Measurements from ENCODE around the gene DHX32. TPM values are rescaled to one million over a fixed set of nuclear protein-coding genes. Genes with fewer than 3 reads are reported as not detected.

The DHX32 gene
- total and polyA plus RNA-seq, 2 donors (not counting 3 experiments of a cell fraction or from before 2014, with no cell fraction given) = 17.1 to 29.6 TPM

DNA sequence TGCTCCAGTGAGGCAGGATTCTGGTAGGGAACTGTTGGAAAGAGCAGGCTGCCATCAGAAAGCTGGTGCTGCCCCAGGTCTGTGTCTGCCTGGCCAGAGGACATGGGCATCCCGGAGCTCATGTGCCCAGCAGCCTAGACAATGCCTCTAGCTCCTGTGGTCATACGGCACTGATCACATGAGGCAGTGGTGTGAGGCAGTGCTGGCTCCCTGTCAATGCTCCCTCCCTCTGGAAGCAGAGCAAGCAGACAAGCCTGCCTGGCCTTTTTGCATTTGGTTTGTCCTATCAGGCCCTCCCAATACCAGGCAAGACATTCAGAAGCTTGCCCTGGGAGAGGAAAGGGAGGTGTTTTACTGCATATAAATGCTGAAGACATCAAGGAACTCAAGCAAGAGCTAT lies 86.0 kb downstream of the DHX32 start:
- H2AFZ ChIP-seq (ENCODE audit: low read depth, low read length) = no peak overlapping the region
- H3K4me1 ChIP-seq (ENCODE audit: control insufficient read depth, extremely low read depth, insufficient read depth, low read length) = no peaks in the 10 kb centered on the region
- H3K4me2 ChIP-seq (ENCODE audit: insufficient read depth, low read length) = no peak overlapping the region
- H3K36me3 ChIP-seq (ENCODE audit: control insufficient read depth in 2 of 2, extremely low read depth in 1 of 2, insufficient read depth in 2 of 2, low read length in 2 of 2) = peaks cover 2 to 26% of the 10 kb centered on the region in 2 experiments
- H3K4me3 ChIP-seq (replicated peaks in 1 of 3; ENCODE audit: insufficient read depth in 1 of 3, low read depth in 1 of 3, low read length in 3 of 3) = no peak overlapping the region
- dilution Hi-C loops (cut with MboI; ENCODE audit: extremely low pct_ligation_motif_present, low sequenced_read_pairs) = no loop called here
- no peak overlapping the region for H3K27ac ChIP-seq (ENCODE audit: insufficient read depth, low read depth, low read length)
- H3K79me2 ChIP-seq (ENCODE audit: control insufficient read depth, insufficient read depth, low read length) = no peaks in the 10 kb centered on the region
- DNase-seq (ENCODE audit: low read depth, low spot score) (no peak), FAIRE-seq (no peak)
- ChIA-PET CTCF (no interaction called here), POLR2A (no interaction called here)
- no peaks in the 10 kb centered on the region for H3K27me3 ChIP-seq (ENCODE audit: control insufficient read depth in 2 of 2, insufficient read depth in 2 of 2, low read length in 2 of 2)
- H3K9me1 ChIP-seq (replicated peaks; ENCODE audit: control insufficient read depth, extremely low read depth, insufficient read depth, low read length) = no peaks in the 10 kb centered on the region
- TF ChIP-seq, protein P1, sequence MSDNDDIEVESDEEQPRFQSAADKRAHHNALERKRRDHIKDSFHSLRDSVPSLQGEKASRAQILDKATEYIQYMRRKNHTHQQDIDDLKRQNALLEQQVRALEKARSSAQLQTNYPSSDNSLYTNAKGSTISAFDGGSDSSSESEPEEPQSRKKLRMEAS (IDR thresholded peaks at IDR 0.05; ENCODE audit: insufficient read depth, insufficient read length) = no peak
- TF ChIP-seq FOS (IDR thresholded peaks at IDR 0.05; ENCODE audit: borderline replicate concordance, insufficient read depth, low read length) = no peak
- TF ChIP-seq, protein P2, sequence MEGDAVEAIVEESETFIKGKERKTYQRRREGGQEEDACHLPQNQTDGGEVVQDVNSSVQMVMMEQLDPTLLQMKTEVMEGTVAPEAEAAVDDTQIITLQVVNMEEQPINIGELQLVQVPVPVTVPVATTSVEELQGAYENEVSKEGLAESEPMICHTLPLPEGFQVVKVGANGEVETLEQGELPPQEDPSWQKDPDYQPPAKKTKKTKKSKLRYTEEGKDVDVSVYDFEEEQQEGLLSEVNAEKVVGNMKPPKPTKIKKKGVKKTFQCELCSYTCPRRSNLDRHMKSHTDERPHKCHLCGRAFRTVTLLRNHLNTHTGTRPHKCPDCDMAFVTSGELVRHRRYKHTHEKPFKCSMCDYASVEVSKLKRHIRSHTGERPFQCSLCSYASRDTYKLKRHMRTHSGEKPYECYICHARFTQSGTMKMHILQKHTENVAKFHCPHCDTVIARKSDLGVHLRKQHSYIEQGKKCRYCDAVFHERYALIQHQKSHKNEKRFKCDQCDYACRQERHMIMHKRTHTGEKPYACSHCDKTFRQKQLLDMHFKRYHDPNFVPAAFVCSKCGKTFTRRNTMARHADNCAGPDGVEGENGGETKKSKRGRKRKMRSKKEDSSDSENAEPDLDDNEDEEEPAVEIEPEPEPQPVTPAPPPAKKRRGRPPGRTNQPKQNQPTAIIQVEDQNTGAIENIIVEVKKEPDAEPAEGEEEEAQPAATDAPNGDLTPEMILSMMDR (IDR thresholded peaks at IDR 0.05; ENCODE audit: extremely low read depth in 1 of 2, insufficient read depth in 1 of 2, low read depth in 1 of 2, low read length in 2 of 2) = no peak
- BruUV-seq (replicated peaks) = no TSS peak
- intact Hi-C loops (cut with micrococcal nuclease) = no loop called here
- H3K9ac ChIP-seq (replicated peaks; ENCODE audit: extremely low read depth, insufficient read depth, low read length) = no peak overlapping the region
- H4K20me1 ChIP-seq (replicated peaks; ENCODE audit: control insufficient read depth, extremely low read depth, insufficient read depth, low read length) = no peaks in the 10 kb centered on the region
- H3K9me3 ChIP-seq (replicated peaks; ENCODE audit: control insufficient read depth, insufficient read depth, low read length) = no peaks in the 10 kb centered on the region

DNA sequence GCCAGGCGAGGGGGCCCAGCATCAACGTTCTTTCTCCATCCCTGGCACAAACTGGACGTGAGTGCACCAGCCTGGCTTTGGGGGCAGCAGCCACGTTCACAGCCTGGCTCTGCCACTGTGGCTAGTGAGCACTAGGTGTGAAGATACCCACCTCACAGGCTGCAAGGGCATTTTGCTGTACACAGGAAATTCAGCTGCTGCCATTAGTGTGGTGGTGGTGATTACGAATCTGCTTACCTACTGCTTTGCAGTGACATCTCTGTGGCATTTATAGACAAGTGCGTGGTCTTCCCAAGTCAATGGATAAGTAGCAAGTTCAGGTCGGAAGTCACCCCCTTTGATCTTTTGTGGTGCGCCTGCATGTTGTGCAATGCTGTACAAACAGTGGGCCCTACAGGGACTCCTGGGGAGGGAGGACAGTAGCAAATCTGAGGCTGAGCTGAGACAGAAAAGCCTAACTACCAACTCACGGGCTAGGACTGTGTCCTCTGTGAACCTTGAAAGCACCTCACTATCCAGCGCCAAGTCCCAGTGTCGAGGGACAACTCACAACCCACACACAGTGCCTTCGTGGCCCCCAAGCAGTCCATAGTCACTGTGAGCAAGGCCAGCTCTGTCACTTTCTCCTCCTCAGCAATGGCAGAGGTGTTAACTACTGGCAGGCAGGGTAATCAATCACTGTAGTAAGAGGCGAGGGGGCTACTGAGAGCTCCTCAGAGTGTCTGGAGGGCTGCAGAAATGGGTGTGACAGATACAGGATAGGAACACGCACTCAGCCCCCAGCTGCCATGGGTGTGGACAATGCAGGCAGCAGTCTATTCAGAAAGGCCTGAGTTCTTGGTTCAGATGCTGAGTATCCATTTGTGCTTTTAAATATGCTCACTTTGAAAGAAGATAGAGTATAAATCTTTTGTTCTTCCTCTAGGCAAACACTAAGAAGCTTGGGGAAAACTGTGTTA lies 88.5 kb downstream of the DHX32 start:
- H3K9me1 ChIP-seq (replicated peaks; ENCODE audit: control insufficient read depth, extremely low read depth, insufficient read depth, low read length) = no peaks in the 10 kb centered on the region
- H3K4me2 ChIP-seq (ENCODE audit: insufficient read depth, low read length) = no peak overlapping the region
- no TSS peak for BruUV-seq (replicated peaks)
- DNase-seq (ENCODE audit: low read depth, low spot score) (no peak), FAIRE-seq (no peak)
- H4K20me1 ChIP-seq (replicated peaks; ENCODE audit: control insufficient read depth, extremely low read depth, insufficient read depth, low read length) = no peaks in the 10 kb centered on the region
- H3K27me3 ChIP-seq (ENCODE audit: control insufficient read depth in 2 of 2, insufficient read depth in 2 of 2, low read length in 2 of 2) = no peaks in the 10 kb centered on the region
- H3K27ac ChIP-seq (ENCODE audit: insufficient read depth, low read depth, low read length) = no peak overlapping the region
- no peaks in the 10 kb centered on the region for H3K4me1 ChIP-seq (ENCODE audit: control insufficient read depth, extremely low read depth, insufficient read depth, low read length)
- peaks cover 2 to 26% of the 10 kb centered on the region in 2 experiments for H3K36me3 ChIP-seq (ENCODE audit: control insufficient read depth in 2 of 2, extremely low read depth in 1 of 2, insufficient read depth in 2 of 2, low read length in 2 of 2)
- no peaks in the 10 kb centered on the region for H3K9me3 ChIP-seq (replicated peaks; ENCODE audit: control insufficient read depth, insufficient read depth, low read length)
- no peak overlapping the region for H3K9ac ChIP-seq (replicated peaks; ENCODE audit: extremely low read depth, insufficient read depth, low read length)
- no peak overlapping the region for H3K4me3 ChIP-seq (replicated peaks in 1 of 3; ENCODE audit: insufficient read depth in 1 of 3, low read depth in 1 of 3, low read length in 3 of 3)
- no peaks in the 10 kb centered on the region for H3K79me2 ChIP-seq (ENCODE audit: control insufficient read depth, insufficient read depth, low read length)
- dilution Hi-C loops (cut with MboI; ENCODE audit: extremely low pct_ligation_motif_present, low sequenced_read_pairs) = no loop called here
- POLR2A ChIA-PET = no interaction called here
- CTCF ChIA-PET = no interaction called here
- intact Hi-C loops (cut with micrococcal nuclease) = no loop called here
- no peak overlapping the region for H2AFZ ChIP-seq (ENCODE audit: low read depth, low read length)
- TF ChIP-seq POLR2AphosphoS5 (IDR thresholded peaks at IDR 0.05; ENCODE audit: insufficient read depth, low read depth, low read length) (no peak), POLR2A (IDR thresholded peaks at IDR 0.05; ENCODE audit: low read depth, low read length) (no peak), FOS (IDR thresholded peaks at IDR 0.05; ENCODE audit: borderline replicate concordance, insufficient read depth, low read length) (no peak), MYC (IDR thresholded peaks at IDR 0.05; ENCODE audit: low read depth, low read length) (no peak)
- TF ChIP-seq, protein P1 (IDR thresholded peaks at IDR 0.05; ENCODE audit: insufficient read depth, insufficient read length) = no peak
